K562 (cell line): Measurements from ENCODE around the gene DARS1. TPM values are rescaled to one million over a fixed set of nuclear protein-coding genes. Genes with fewer than 3 reads are reported as not detected.
A peak's percentile ranks its signal among the peaks of the same experiment; 100 is the strongest.

Source experiments
- BHLHE40 ChIP-seq: IDR thresholded peaks from 2 replicates; pipeline ENCODE4 v1.6.1; 2011; ENCODE audit warnings: low read length, improper control_type of control experiment
- CAMTA2 ChIP-seq: fragments of 250-450 bp; sonication (Bioruptor Pico); conservative IDR thresholded peaks from 2 replicates; pipeline ENCODE4 v1.5.1; 2022
- ELF1 ChIP-seq: fragments of 200-800 bp; sonication (Bioruptor generic); IDR thresholded peaks from 2 replicates; pipeline ENCODE4 v1.6.1; 2016; ENCODE audit warnings: missing genetic modification characterization, missing compliant biosample characterization
- HDAC6 ChIP-seq: IDR thresholded peaks from 2 replicates; pipeline ENCODE4 v1.6.1; 2012; ENCODE audit warnings: low read depth, mild to moderate bottlenecking, control low read depth, inconsistent platforms, low read length, moderate library complexity
- HNRNPLL ChIP-seq: fragments of 200-400 bp; formaldehyde crosslinking; IDR thresholded peaks from 2 replicates; pipeline ENCODE4 v1.6.1; 2017; ENCODE audit warnings: low read length, low read depth, mild to moderate bottlenecking; ENCODE audit not compliant: poor library complexity, severe bottlenecking
- IRF2 ChIP-seq: sonication (generic); formaldehyde crosslinking; IDR thresholded peaks from 2 replicates; pipeline ENCODE4 v1.8.1; 2022; ENCODE audit warnings: mild to moderate bottlenecking, missing genetic modification reagents
- JUN ChIP-seq, 2 experiments: sonication (generic) in 1 of 2; formaldehyde crosslinking in 1 of 2; IDR thresholded peaks; 2 replicates each; pipeline versions ENCODE4 v1.6.1 to v1.8.0; 2012 to 2022; ENCODE audit warnings: borderline replicate concordance in 2 of 2, mild to moderate bottlenecking in 2 of 2, improper control_type of control experiment in 1 of 2, low read depth in 1 of 2, low read length in 1 of 2, missing genetic modification reagents in 1 of 2
- ZNF184 ChIP-seq: sonication (generic); formaldehyde crosslinking; IDR thresholded peaks from 2 replicates; pipeline ENCODE4 v1.5.0; 2020; ENCODE audit warnings: missing genetic modification reagents
- ZNF316 ChIP-seq: fragments of 450-650 bp; IDR thresholded peaks from 2 replicates; pipeline ENCODE4 v1.6.1; 2016
- ZNF318 ChIP-seq, 2 experiments: fragments of 450-650 bp; IDR thresholded peaks; 2 replicates each; pipeline ENCODE4 v1.6.1; 2016; ENCODE audit warnings: mild to moderate bottlenecking in 2 of 2, borderline replicate concordance in 1 of 2, low read depth in 1 of 2, moderate library complexity in 1 of 2
- ZNF699 ChIP-seq: fragments of 250-450 bp; sonication (Bioruptor Pico); IDR thresholded peaks from 2 replicates; pipeline ENCODE4 v1.8.0; 2021; ENCODE audit warnings: mild to moderate bottlenecking, moderate library complexity; ENCODE audit not compliant: insufficient replicate concordance
- polyA plus RNA-seq, 8 experiments: library from polyadenylated mRNA; depleted of rRNA in 4 of 8; stranded (reverse) in 5 of 8; unstranded in 3 of 8; fragments of >200 nt; fragmentation: Nextera tagmentation in 2 of 8; fragmentation: Illumina TruSeq in 1 of 8; extraction: Ambion mirVana in 2 of 8; extraction: Trizol in 1 of 8; gene quantifications; 2 replicates each; pipeline versions ENCODE4 v1.2.1 to v1.2.3, GENCODE V29; 2011 to 2014; ENCODE audit warnings: inconsistent platforms in 1 of 8, missing spikeins in 1 of 8
- total RNA-seq, 7 experiments: library from RNA; depleted of rRNA in 6 of 7; stranded (reverse); fragments of >200 nt in 6 of 7; fragmentation: Illumina TruSeq in 2 of 7; extraction: Trizol in 2 of 7; gene quantifications; 2 replicates each; pipeline versions ENCODE4 v1.2.1 to v1.2.3, GENCODE V29; 2011 to 2021; ENCODE audit warnings: low replicate concordance in 1 of 7
- TF ChIP-seq, protein P1 (sequence below): sonication (generic); formaldehyde crosslinking; IDR thresholded peaks from 2 replicates; pipeline ENCODE4 v1.8.0; 2022; ENCODE audit warnings: mild to moderate bottlenecking, missing genetic modification reagents
- TF ChIP-seq, protein P2 (sequence below): sonication (generic); formaldehyde crosslinking; IDR thresholded peaks from 2 replicates; pipeline ENCODE4 v1.8.1; 2023; ENCODE audit warnings: missing genetic modification reagents, mild to moderate bottlenecking, borderline replicate concordance

DARS1 gene
- total and polyA plus RNA-seq, 9 of the 15 experiments (the other 6 are each of a cell fraction or from before 2014, with no cell fraction given), result 91.5 to 239 (median 98.0) TPM

GRCh38 chr2:135876066-135876711 lies 109.2 kb downstream of the DARS1 start, which contains the start of gene MCM6 (continued):
- TF ChIP-seq ZNF318 (IDR thresholded peaks at IDR 0.05; ENCODE audit: borderline replicate concordance in 1 of 2, low read depth in 1 of 2) (no peak), ZNF184 (CRISPR knock-in tag) (no peak), JUN (IDR thresholded peaks at IDR 0.05; ENCODE audit: borderline replicate concordance, low read depth, low read length) (0 out of 2 replicates have a peak, but pooled peaks have one; percentile 15), JUN (CRISPR knock-in tag; IDR thresholded peaks at IDR 0.05; ENCODE audit: borderline replicate concordance) (no peak), BHLHE40 (peak; percentile 14; the same call in 1 of the 2 replicates), HDAC6 (no peak), HNRNPLL (peak; percentile 51), ZNF699 (CRISPR knock-in tag) (no peak), ELF1 (peak; percentile 59), ZNF316 (no peak), IRF2 (CRISPR knock-in tag) (no peak), CAMTA2 (no peak)
- TF ChIP-seq, protein P1, sequence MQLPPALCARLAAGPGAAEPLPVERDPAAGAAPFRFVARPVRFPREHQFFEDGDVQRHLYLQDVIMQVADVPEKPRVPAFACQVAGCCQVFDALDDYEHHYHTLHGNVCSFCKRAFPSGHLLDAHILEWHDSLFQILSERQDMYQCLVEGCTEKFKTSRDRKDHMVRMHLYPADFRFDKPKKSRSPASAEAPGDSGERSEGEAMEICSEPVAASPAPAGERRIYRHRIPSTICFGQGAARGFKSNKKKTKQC (CRISPR knock-in tag), result peak; percentile 91
- TF ChIP-seq, protein P2, sequence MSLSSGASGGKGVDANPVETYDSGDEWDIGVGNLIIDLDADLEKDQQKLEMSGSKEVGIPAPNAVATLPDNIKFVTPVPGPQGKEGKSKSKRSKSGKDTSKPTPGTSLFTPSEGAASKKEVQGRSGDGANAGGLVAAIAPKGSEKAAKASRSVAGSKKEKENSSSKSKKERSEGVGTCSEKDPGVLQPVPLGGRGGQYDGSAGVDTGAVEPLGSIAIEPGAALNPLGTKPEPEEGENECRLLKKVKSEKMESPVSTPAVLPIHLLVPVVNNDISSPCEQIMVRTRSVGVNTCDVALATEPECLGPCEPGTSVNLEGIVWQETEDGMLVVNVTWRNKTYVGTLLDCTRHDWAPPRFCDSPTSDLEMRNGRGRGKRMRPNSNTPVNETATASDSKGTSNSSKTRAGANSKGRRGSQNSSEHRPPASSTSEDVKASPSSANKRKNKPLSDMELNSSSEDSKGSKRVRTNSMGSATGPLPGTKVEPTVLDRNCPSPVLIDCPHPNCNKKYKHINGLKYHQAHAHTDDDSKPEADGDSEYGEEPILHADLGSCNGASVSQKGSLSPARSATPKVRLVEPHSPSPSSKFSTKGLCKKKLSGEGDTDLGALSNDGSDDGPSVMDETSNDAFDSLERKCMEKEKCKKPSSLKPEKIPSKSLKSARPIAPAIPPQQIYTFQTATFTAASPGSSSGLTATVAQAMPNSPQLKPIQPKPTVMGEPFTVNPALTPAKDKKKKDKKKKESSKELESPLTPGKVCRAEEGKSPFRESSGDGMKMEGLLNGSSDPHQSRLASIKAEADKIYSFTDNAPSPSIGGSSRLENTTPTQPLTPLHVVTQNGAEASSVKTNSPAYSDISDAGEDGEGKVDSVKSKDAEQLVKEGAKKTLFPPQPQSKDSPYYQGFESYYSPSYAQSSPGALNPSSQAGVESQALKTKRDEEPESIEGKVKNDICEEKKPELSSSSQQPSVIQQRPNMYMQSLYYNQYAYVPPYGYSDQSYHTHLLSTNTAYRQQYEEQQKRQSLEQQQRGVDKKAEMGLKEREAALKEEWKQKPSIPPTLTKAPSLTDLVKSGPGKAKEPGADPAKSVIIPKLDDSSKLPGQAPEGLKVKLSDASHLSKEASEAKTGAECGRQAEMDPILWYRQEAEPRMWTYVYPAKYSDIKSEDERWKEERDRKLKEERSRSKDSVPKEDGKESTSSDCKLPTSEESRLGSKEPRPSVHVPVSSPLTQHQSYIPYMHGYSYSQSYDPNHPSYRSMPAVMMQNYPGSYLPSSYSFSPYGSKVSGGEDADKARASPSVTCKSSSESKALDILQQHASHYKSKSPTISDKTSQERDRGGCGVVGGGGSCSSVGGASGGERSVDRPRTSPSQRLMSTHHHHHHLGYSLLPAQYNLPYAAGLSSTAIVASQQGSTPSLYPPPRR (CRISPR knock-in tag), result no peak
